Measurements from ENCODE around the gene SERHL2. TPM values are rescaled to one million over a fixed set of nuclear protein-coding genes. Genes with fewer than 3 reads are reported as not detected.

The SERHL2 gene
- polyA plus RNA-seq, 3 donors = 0.20 to 0.60 (median 0.24) TPM

DNA sequence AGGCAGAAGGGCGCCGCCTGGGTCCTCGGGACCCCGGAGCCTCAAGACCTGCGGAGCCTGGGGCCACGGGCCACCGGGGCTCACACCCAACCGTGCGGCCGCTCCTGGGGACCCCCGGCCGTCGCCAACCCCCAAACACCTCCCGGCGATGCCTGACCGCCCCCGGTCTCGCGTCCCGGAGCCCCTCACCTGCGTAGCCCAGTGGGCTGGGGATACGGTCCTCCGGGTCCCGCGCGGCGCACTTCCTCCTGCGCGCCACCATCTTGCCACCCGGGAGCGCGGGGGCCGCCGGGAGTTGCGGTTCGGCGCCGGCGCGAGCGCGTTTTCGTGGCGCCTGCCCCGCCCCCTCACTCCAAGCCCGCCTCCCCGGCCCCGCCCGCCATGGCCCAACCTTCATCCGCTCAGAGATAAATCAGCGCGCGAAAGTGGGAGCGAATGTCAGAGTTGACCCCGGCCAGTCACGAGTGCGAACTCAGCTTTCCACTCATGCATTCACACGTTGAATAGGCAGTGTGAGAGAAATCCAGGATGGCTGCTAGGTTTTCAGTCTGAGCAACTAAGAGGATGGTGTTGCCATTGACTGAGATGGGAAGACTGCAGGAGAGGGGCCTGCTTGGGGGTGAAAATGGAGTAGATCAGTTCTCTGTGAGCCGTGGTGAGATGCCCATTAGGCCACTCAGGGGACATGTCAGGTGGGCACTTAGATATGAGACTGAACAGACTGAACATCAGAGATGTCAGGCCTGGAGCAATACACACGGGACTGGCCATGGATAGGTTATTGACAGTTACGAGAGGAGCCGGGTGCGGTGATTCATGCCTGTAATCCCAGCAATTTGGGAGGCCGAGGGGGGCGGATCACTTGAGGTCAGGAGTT, 34.0 kb upstream of the SERHL2 start, which contains the start of gene RRP7A:
TSS of gene RRP7A (minus strand) at position 272 of the 877 bp plus-strand sequence. CDS start at position 262, 10 bp downstream.
- DNase-seq = peak; percentile 66 to 80 (median 78)
- 8% methylated on average over 64 of the region's 65 CpGs for WGBS (ENCODE audit: insufficient coverage)
- Mint-ChIP-seq H3K36me3 (peaks cover 24 to 26% of the 10 kb centered on the region in 2 donors), H3K27ac (peak within 1 kb of the TSS; percentile 88 to 95 (median 94)), H3K9me3 (peaks cover 0 to 4% (median 0%) of the 10 kb centered on the region in 7 donors), H3K4me3 (peak within 1 kb of the TSS; percentile 95 to 100), H3K27me3 (ENCODE audit: low read depth in 3 of 3) (peaks cover 0 to 4% (median 2%) of the 10 kb centered on the region in 3 donors), H3K4me1 (peaks cover 14% of the 10 kb centered on the region)
- intact Hi-C loops (cut with micrococcal nuclease) = loop anchor here in 1 of 2 donors (5.0 to 10.0 kb wide), 2 partner anchors 33 to 65 kb away; partner anchors contain the start of gene SERHL2
- peak within 1 kb of the TSS; percentile 86 for H3K9ac ChIP-seq (ENCODE audit: insufficient read depth, low read length, poor library complexity, severe bottlenecking)
- peak within 1 kb of the TSS in 1 of 2 donors; percentile 78 for H3K27ac ChIP-seq (ENCODE audit: low read depth in 1 of 2, low read length in 2 of 2)
- peaks cover 22 to 26% of the 10 kb centered on the region in 2 donors for H3K36me3 ChIP-seq (replicated peaks in 1 of 2; ENCODE audit: control insufficient read depth in 1 of 2, insufficient read depth in 2 of 2, low read length in 2 of 2)
- no peaks in the 10 kb centered on the region for H3K27me3 ChIP-seq (ENCODE audit: control insufficient read depth in 2 of 2, insufficient read depth in 2 of 2, low read length in 2 of 2)
- peak within 1 kb of the TSS; percentile 81 for H2AFZ ChIP-seq (ENCODE audit: insufficient read depth, low read depth, low read length, poor library complexity, severe bottlenecking)
- H3K9me3 ChIP-seq (replicated peaks in 1 of 2; ENCODE audit: control insufficient read depth in 1 of 2, insufficient read depth in 1 of 2, low read length in 2 of 2) = no peaks in the 10 kb centered on the region
- peaks cover 12 to 13% of the 10 kb centered on the region in 2 donors for H3K4me1 ChIP-seq (ENCODE audit: control insufficient read depth in 1 of 2, insufficient read depth in 2 of 2, low read length in 2 of 2)
- H3K79me2 ChIP-seq (ENCODE audit: insufficient read depth, low read length) = peaks cover 23% of the 10 kb centered on the region
- peak within 1 kb of the TSS; percentile 62 to 81 (median 75) for H3K4me3 ChIP-seq (replicated peaks in 1 of 3; ENCODE audit: low read depth in 2 of 3, low read length in 3 of 3)
- H3K4me2 ChIP-seq (replicated peaks; ENCODE audit: extremely low read depth, low read length, poor library complexity, severe bottlenecking) = peak within 1 kb of the TSS; percentile 71
- no peak for TF ChIP-seq CTCF (IDR thresholded peaks at IDR 0.05)
- peaks cover 5% of the 10 kb centered on the region for H4K20me1 ChIP-seq (ENCODE audit: insufficient read depth, low read length)

DNA sequence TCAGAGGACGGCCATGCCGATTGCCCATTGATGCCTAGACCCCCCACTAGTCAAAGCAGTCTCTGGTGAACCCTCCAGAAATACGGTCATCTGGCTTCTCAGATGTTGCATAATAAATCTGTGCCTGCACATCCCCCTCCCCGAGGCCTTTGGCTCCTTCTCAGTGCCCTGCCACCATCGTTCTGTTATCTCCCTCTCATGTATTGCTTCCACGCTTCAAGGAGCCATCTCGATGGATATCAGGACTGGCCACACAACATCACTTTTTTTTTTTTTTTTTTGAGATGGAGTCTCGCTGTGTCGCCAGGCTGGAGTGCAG, 32.6 kb upstream of the SERHL2 start:
- Histone ChIP-seq H2AFZ (ENCODE audit: insufficient read depth, low read depth, low read length, poor library complexity, severe bottlenecking) (no peak overlapping the region), H3K9me3 (replicated peaks in 1 of 2; ENCODE audit: control insufficient read depth in 1 of 2, insufficient read depth in 1 of 2, low read length in 2 of 2) (no peaks in the 10 kb centered on the region), H3K27me3 (ENCODE audit: control insufficient read depth in 2 of 2, insufficient read depth in 2 of 2, low read length in 2 of 2) (no peaks in the 10 kb centered on the region), H3K79me2 (ENCODE audit: insufficient read depth, low read length) (peaks cover 23% of the 10 kb centered on the region), H3K4me2 (replicated peaks; ENCODE audit: extremely low read depth, low read length, poor library complexity, severe bottlenecking) (no peak overlapping the region), H4K20me1 (ENCODE audit: insufficient read depth, low read length) (peaks cover under 1% of the 10 kb centered on the region), H3K4me1 (ENCODE audit: control insufficient read depth in 1 of 2, insufficient read depth in 2 of 2, low read length in 2 of 2) (peaks cover 12 to 13% of the 10 kb centered on the region in 2 donors), H3K9ac (ENCODE audit: insufficient read depth, low read length, poor library complexity, severe bottlenecking) (no peak overlapping the region), H3K36me3 (replicated peaks in 1 of 2; ENCODE audit: control insufficient read depth in 1 of 2, insufficient read depth in 2 of 2, low read length in 2 of 2) (peaks cover 11 to 14% of the 10 kb centered on the region in 2 donors), H3K4me3 (replicated peaks in 1 of 3; ENCODE audit: low read depth in 2 of 3, low read length in 3 of 3) (no peak overlapping the region), H3K27ac (ENCODE audit: low read depth in 1 of 2, low read length in 2 of 2) (no peak overlapping the region)
- peaks cover 0 to 4% (median 0%) of the 10 kb centered on the region in 7 donors for H3K9me3 Mint-ChIP-seq
- H3K27ac Mint-ChIP-seq = no peak overlapping the region
- peaks cover 0 to 6% (median 4%) of the 10 kb centered on the region in 3 donors for H3K27me3 Mint-ChIP-seq (ENCODE audit: low read depth in 3 of 3)
- 89% methylated on average over 7 of the region's 9 CpGs for WGBS (ENCODE audit: insufficient coverage)
- peaks cover 14 to 17% of the 10 kb centered on the region in 2 donors for H3K36me3 Mint-ChIP-seq
- H3K4me1 Mint-ChIP-seq = peaks cover 14% of the 10 kb centered on the region
- intact Hi-C loops (cut with micrococcal nuclease) = no loop called here
- no peak for TF ChIP-seq CTCF (IDR thresholded peaks at IDR 0.05)
- H3K4me3 Mint-ChIP-seq = peak overlapping the region in 1 of 2 donors; percentile 37
- DNase-seq = no peak

Data from CD14-positive monocyte (primary cell).